H9 (cell line): ENCODE results near the gene SMARCE1. TPM values are rescaled to one million over a fixed set of nuclear protein-coding genes. Genes with fewer than 3 reads are reported as not detected.

Experiments
- DNase-seq: peaks from one replicate; pipeline ENCODE4 v3.0.0-alpha.2; 2017
- H2AFZ ChIP-seq: one replicate; pipeline ENCODE4 v1.6.1; 2013; ENCODE audit warnings: mild to moderate bottlenecking, low read length, control low read depth, moderate library complexity
- H2AK5ac ChIP-seq: 2 replicates; pipeline ENCODE4 v1.6.1; 2013; ENCODE audit warnings: low read length, control low read depth, mixed read lengths; ENCODE audit not compliant: insufficient read length
- H2BK120ac ChIP-seq: one replicate; pipeline ENCODE4 v1.6.1; 2013; ENCODE audit warnings: low read depth, mild to moderate bottlenecking, low read length, control low read depth, inconsistent platforms; ENCODE audit not compliant: poor library complexity, severe bottlenecking
- H2BK12ac ChIP-seq: 2 replicates; pipeline ENCODE4 v1.6.1; 2013; ENCODE audit warnings: low read length, control low read depth, mixed read lengths, low read depth; ENCODE audit not compliant: insufficient read length
- H2BK15ac ChIP-seq: 2 replicates; pipeline ENCODE4 v1.6.1; 2013; ENCODE audit warnings: low read depth, low read length, control low read depth
- H2BK20ac ChIP-seq: one replicate; pipeline ENCODE4 v1.6.1; 2013; ENCODE audit warnings: low read depth, mild to moderate bottlenecking, low read length, control low read depth, inconsistent platforms; ENCODE audit not compliant: poor library complexity, severe bottlenecking
- H2BK5ac ChIP-seq: 2 replicates; pipeline ENCODE4 v1.6.1; 2013; ENCODE audit warnings: low read length, control low read depth, mixed read lengths; ENCODE audit not compliant: insufficient read length
- H3K14ac ChIP-seq: 2 replicates; pipeline ENCODE4 v1.6.1; 2013; ENCODE audit warnings: low read length, control low read depth; ENCODE audit not compliant: insufficient read depth
- H3K18ac ChIP-seq: 2 replicates; pipeline ENCODE4 v1.6.1; 2013; ENCODE audit warnings: low read depth, mild to moderate bottlenecking, mixed read lengths, low read length, control low read depth; ENCODE audit not compliant: insufficient read length
- H3K23ac ChIP-seq: 2 replicates; pipeline ENCODE4 v1.6.1; 2013; ENCODE audit warnings: low read length, control low read depth, mixed read lengths, low read depth; ENCODE audit not compliant: insufficient read length
- H3K23me2 ChIP-seq: 2 replicates; pipeline ENCODE4 v1.6.1; 2013; ENCODE audit warnings: low read depth, mild to moderate bottlenecking, mixed read lengths, low read length, control low read depth; ENCODE audit not compliant: insufficient read length, poor library complexity, severe bottlenecking
- H3K27ac ChIP-seq: 2 replicates; pipeline ENCODE4 v1.5.1; 2013; ENCODE audit warnings: low read length, control low read depth, mixed read lengths, low read depth; ENCODE audit not compliant: insufficient read length
- H3K27me3 ChIP-seq: 2 replicates; pipeline ENCODE4 v1.6.1; 2013; ENCODE audit warnings: low read length, control low read depth, inconsistent platforms; ENCODE audit not compliant: insufficient read depth
- H3K4ac ChIP-seq: 2 replicates; pipeline ENCODE4 v1.6.1; 2013; ENCODE audit warnings: low read depth, mild to moderate bottlenecking, control low read depth, inconsistent platforms, low read length, moderate library complexity
- H3K4me1 ChIP-seq: 2 replicates; pipeline ENCODE4 v1.6.1; 2013; ENCODE audit warnings: low read length, control low read depth, inconsistent platforms; ENCODE audit not compliant: insufficient read depth
- H3K4me2 ChIP-seq: 2 replicates; pipeline ENCODE4 v1.6.1; 2013; ENCODE audit warnings: low read length, control low read depth, mixed read lengths; ENCODE audit not compliant: insufficient read length, insufficient read depth
- H3K56ac ChIP-seq: 2 replicates; pipeline ENCODE4 v1.6.1; 2013; ENCODE audit warnings: low read depth, mild to moderate bottlenecking, mixed read lengths, low read length, control low read depth; ENCODE audit not compliant: insufficient read length
- H3K79me1 ChIP-seq: 2 replicates; pipeline ENCODE4 v1.6.1; 2013; ENCODE audit warnings: low read depth, mild to moderate bottlenecking, moderate library complexity, low read length, control low read depth, inconsistent platforms; ENCODE audit not compliant: insufficient read depth, poor library complexity, severe bottlenecking
- H3K79me2 ChIP-seq: 2 replicates; pipeline ENCODE4 v1.6.1; 2013; ENCODE audit warnings: low read length, control low read depth, inconsistent platforms; ENCODE audit not compliant: insufficient read depth
- H3K9ac ChIP-seq: 2 replicates; pipeline ENCODE4 v1.6.1; 2013; ENCODE audit warnings: low read length, control low read depth, mixed read lengths; ENCODE audit not compliant: insufficient read length; ENCODE audit errors: extremely low read depth
- H3K9me3 ChIP-seq: one replicate; pipeline ENCODE4 v1.6.1; 2013; ENCODE audit warnings: low read depth, low read length, inconsistent platforms; ENCODE audit not compliant: control insufficient read depth
- H3T11ph ChIP-seq: one replicate; pipeline ENCODE4 v1.6.1; 2013; ENCODE audit warnings: mild to moderate bottlenecking, low read length, control low read depth, inconsistent platforms
- H4K20me1 ChIP-seq: one replicate; pipeline ENCODE4 v1.6.1; 2013; ENCODE audit not compliant: control insufficient read depth, insufficient read length, insufficient read depth
- H4K5ac ChIP-seq: 2 replicates; pipeline ENCODE4 v1.6.1; 2013; ENCODE audit warnings: low read depth, mild to moderate bottlenecking, mixed read lengths, low read length, control low read depth; ENCODE audit not compliant: insufficient read length
- H4K8ac ChIP-seq: replicated peaks from 2 replicates; pipeline ENCODE4 v1.6.1; 2013; ENCODE audit warnings: low read length, control low read depth, mixed read lengths, low read depth; ENCODE audit not compliant: insufficient read length
- H4K91ac ChIP-seq: 2 replicates; pipeline ENCODE4 v1.6.1; 2013; ENCODE audit warnings: low read depth, mild to moderate bottlenecking, moderate library complexity, mixed read lengths, low read length, control low read depth; ENCODE audit not compliant: insufficient read length
- H3K27ac Mint-ChIP-seq, 3 experiments: 2 replicates in 2 of 3; 3 replicates in 1 of 3; pipeline ENCODE4 v1.8.0; 2020 to 2021; ENCODE audit warnings: mixed read lengths in 3 of 3, mild to moderate bottlenecking in 1 of 3, moderate library complexity in 1 of 3
- H3K27me3 Mint-ChIP-seq: 2 replicates; pipeline ENCODE4 v1.8.0; 2021; ENCODE audit warnings: low read depth, mild to moderate bottlenecking, moderate library complexity, mixed read lengths
- H3K36me3 Mint-ChIP-seq, 3 experiments: 2 replicates in 2 of 3; 3 replicates in 1 of 3; pipeline ENCODE4 v1.8.0; 2020 to 2021; ENCODE audit warnings: low read depth in 3 of 3, mixed read lengths in 3 of 3; ENCODE audit not compliant: insufficient read depth in 1 of 3
- H3K4me1 Mint-ChIP-seq, 2 experiments: 2 replicates each; pipeline ENCODE4 v1.8.0; 2020; ENCODE audit warnings: mixed read lengths in 2 of 2
- H3K4me3 Mint-ChIP-seq, 2 experiments: 2 replicates in 1 of 2; 3 replicates in 1 of 2; pipeline ENCODE4 v1.8.0; 2020 to 2021; ENCODE audit warnings: mild to moderate bottlenecking in 2 of 2, mixed read lengths in 2 of 2, moderate library complexity in 1 of 2
- H3K9me3 Mint-ChIP-seq, 2 experiments: 2 replicates in 1 of 2; 3 replicates in 1 of 2; pipeline ENCODE4 v1.8.0; 2020; ENCODE audit warnings: mild to moderate bottlenecking in 2 of 2, mixed read lengths in 2 of 2, moderate library complexity in 1 of 2
- WGBS: extraction: QIAGEN DNeasy Blood & Tissue Kit; methylation state at CpG from one replicate; pipeline ENCODE4 v1.1.7; 2013; ENCODE audit warnings: missing lambda C conversion rate, low lambda C conversion rate, mixed read lengths; ENCODE audit not compliant: insufficient read length; ENCODE audit errors: extremely low coverage; 5-methylcytosine and 5-hydroxymethylcytosine counted together
- total RNA-seq: library from RNA; stranded (reverse); gene quantifications from 2 replicates; pipeline ENCODE4 v1.2.1, GENCODE V29; 2021
- TF ChIP-seq, protein P1 (sequence below): fragments of 200-600 bp; sonication (generic); conservative IDR thresholded peaks from 3 replicates; pipeline ENCODE4 v1.8.0; 2021; ENCODE audit warnings: antibody characterized with exemption, mild to moderate bottlenecking

Gene SMARCE1
- total RNA-seq, 1 experiment from 2014 or later: 122 TPM

DNA sequence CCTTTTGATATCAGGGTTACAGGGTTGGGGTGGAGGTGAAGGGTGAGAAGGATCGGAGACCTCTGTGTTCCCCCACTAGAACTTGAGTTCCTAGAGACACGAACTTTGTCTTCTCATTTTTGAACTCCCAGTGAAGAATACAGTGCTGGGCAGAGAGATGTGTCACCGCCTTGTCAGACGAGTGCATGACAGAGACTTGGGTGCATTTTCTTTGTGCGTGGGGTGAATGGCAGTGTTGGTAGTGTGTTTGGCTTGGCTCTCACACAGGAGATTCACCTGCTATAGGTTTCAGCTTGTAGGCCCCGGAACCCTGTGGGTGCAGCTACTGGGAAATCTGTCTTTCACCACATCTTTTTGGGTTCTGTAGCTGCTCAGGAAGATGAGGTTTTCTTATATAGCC is 42.3 kb downstream of the SMARCE1 start:
- H3K79me2 ChIP-seq: no peaks in the 10 kb centered on the region
- H3K36me3 Mint-ChIP-seq: no peaks in the 10 kb centered on the region
- H3K4me3 Mint-ChIP-seq: no peak overlapping the region; a peak in 1 of 5 replicates
- no peak overlapping the region for H2BK5ac ChIP-seq
- H3K27me3 Mint-ChIP-seq: peaks cover 5% of the 10 kb centered on the region; the same call in 1 of the 2 replicates
- H3K9me3 Mint-ChIP-seq: no peaks in the 10 kb centered on the region
- no peak overlapping the region for H2AFZ ChIP-seq
- DNase-seq: no peak
- H3K4me2 ChIP-seq: no peak overlapping the region
- no peak overlapping the region for H2BK15ac ChIP-seq
- H3K27ac ChIP-seq: no peak overlapping the region
- H3K23me2 ChIP-seq: no peaks in the 10 kb centered on the region
- TF ChIP-seq, protein P1, sequence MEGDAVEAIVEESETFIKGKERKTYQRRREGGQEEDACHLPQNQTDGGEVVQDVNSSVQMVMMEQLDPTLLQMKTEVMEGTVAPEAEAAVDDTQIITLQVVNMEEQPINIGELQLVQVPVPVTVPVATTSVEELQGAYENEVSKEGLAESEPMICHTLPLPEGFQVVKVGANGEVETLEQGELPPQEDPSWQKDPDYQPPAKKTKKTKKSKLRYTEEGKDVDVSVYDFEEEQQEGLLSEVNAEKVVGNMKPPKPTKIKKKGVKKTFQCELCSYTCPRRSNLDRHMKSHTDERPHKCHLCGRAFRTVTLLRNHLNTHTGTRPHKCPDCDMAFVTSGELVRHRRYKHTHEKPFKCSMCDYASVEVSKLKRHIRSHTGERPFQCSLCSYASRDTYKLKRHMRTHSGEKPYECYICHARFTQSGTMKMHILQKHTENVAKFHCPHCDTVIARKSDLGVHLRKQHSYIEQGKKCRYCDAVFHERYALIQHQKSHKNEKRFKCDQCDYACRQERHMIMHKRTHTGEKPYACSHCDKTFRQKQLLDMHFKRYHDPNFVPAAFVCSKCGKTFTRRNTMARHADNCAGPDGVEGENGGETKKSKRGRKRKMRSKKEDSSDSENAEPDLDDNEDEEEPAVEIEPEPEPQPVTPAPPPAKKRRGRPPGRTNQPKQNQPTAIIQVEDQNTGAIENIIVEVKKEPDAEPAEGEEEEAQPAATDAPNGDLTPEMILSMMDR: no peak
- H3K27me3 ChIP-seq: no peaks in the 10 kb centered on the region
- no peak overlapping the region for H2BK120ac ChIP-seq
- H3K23ac ChIP-seq: no peak overlapping the region
- H3K4me1 Mint-ChIP-seq: peaks cover 19 to 24% of the 10 kb centered on the region in 2 experiments
- H3K9ac ChIP-seq: no peak overlapping the region
- H2BK12ac ChIP-seq: no peak overlapping the region
- H3K56ac ChIP-seq: no peak overlapping the region
- no peak overlapping the region for H3T11ph ChIP-seq
- H4K91ac ChIP-seq: no peak overlapping the region
- H4K8ac ChIP-seq: no peak overlapping the region
- no peak overlapping the region for H3K4ac ChIP-seq
- no peak overlapping the region for H2AK5ac ChIP-seq
- H2BK20ac ChIP-seq: no peak overlapping the region
- no peaks in the 10 kb centered on the region for H3K9me3 ChIP-seq
- no CpG with 5 or more reads among the region's 6 CpGs for WGBS
- no peaks in the 10 kb centered on the region for H4K20me1 ChIP-seq
- H3K27ac Mint-ChIP-seq: no peak overlapping the region
- H4K5ac ChIP-seq: no peak overlapping the region
- H3K18ac ChIP-seq: no peak overlapping the region
- peaks cover 5% of the 10 kb centered on the region; the same call in 1 of the 2 replicates for H3K4me1 ChIP-seq
- H3K14ac ChIP-seq: no peak overlapping the region
- no peaks in the 10 kb centered on the region for H3K79me1 ChIP-seq
